H1 (cell line): ENCODE data around the gene NLRP12. TPM values are rescaled to one million over a fixed set of nuclear protein-coding genes. Genes with fewer than 3 reads are reported as not detected.

Experiments
- CTCF ChIA-PET: fragments of 300-600 bp; sonication (Branson Sonifier 250); formaldehyde crosslinking; loops from one replicate; lab custom pipeline; 2021; ENCODE audit not compliant: partially characterized antibody; lab: Charles Lee
- POLR2A ChIA-PET: fragments of 300-600 bp; sonication (Branson Sonifier 250); formaldehyde crosslinking; loops from one replicate; lab custom pipeline; 2021; ENCODE audit warnings: inconsistent platforms; ENCODE audit not compliant: partially characterized antibody; lab: Charles Lee
- DNase-seq, 2 experiments: peaks; one replicate each; pipeline versions ENCODE4 v3.0.0 to v3.0.0-alpha.2; 2010 to 2022; ENCODE audit warnings: low spot score in 2 of 2, low read depth in 1 of 2, mixed read lengths in 1 of 2
- FAIRE-seq: peaks from 2 replicates; lab custom pipeline; 2011; peaks lifted over from hg19 to GRCh38; lab: Jason Lieb, UNC
- H2AFZ ChIP-seq: 2 replicates; pipeline ENCODE4 v1.8.1; 2012; ENCODE audit warnings: low read length, inconsistent platforms
- H2AK5ac ChIP-seq: 2 replicates; pipeline ENCODE4 v1.6.1; 2013; ENCODE audit warnings: low read depth, low read length
- H2BK120ac ChIP-seq: replicated peaks from 2 replicates; pipeline ENCODE3; 2013; ENCODE audit warnings: low read depth, low read length, inconsistent platforms
- H2BK12ac ChIP-seq: 2 replicates; pipeline ENCODE4 v1.6.1; 2013; ENCODE audit warnings: low read depth, low read length
- H2BK15ac ChIP-seq: 2 replicates; pipeline ENCODE4 v1.6.1; 2013; ENCODE audit warnings: low read length
- H2BK20ac ChIP-seq: 2 replicates; pipeline ENCODE4 v1.6.1; 2013; ENCODE audit warnings: low read length
- H2BK5ac ChIP-seq: 2 replicates; pipeline ENCODE4 v1.6.1; 2013; ENCODE audit warnings: low read depth, low read length
- H3K14ac ChIP-seq: 2 replicates; pipeline ENCODE4 v1.6.1; 2013; ENCODE audit warnings: inconsistent platforms; ENCODE audit not compliant: insufficient read length
- H3K18ac ChIP-seq: 2 replicates; pipeline ENCODE4 v1.6.1; 2013; ENCODE audit warnings: low read length; ENCODE audit errors: extremely low read depth
- H3K23ac ChIP-seq: 2 replicates; pipeline ENCODE4 v1.6.1; 2013; ENCODE audit warnings: inconsistent platforms; ENCODE audit not compliant: insufficient read length
- H3K23me2 ChIP-seq: 2 replicates; pipeline ENCODE4 v1.6.1; 2013; ENCODE audit warnings: low read depth, low read length
- H3K27ac ChIP-seq: 2 replicates; pipeline ENCODE4 v1.6.1; 2011; ENCODE audit warnings: low read depth, low read length, inconsistent platforms
- H3K27me3 ChIP-seq, 4 experiments: replicated peaks in 1 of 4; 1 replicate in 1 of 4; 2 replicates in 3 of 4; pipeline versions ENCODE4 v1.6.1 to v1.8.1; 2011 to 2013; ENCODE audit warnings: low read length in 3 of 4, mild to moderate bottlenecking in 3 of 4, inconsistent platforms in 2 of 4, mixed read lengths in 2 of 4, moderate library complexity in 1 of 4; ENCODE audit not compliant: control insufficient read depth in 3 of 4, insufficient read depth in 3 of 4; ENCODE audit errors: extremely low read depth in 1 of 4
- H3K36me3 ChIP-seq, 4 experiments: 2 replicates each; pipeline versions ENCODE4 v1.6.1 to v1.8.1; 2011 to 2013; ENCODE audit warnings: mild to moderate bottlenecking in 4 of 4, low read length in 3 of 4, moderate library complexity in 2 of 4, control low read depth in 1 of 4, inconsistent platforms in 1 of 4; ENCODE audit not compliant: insufficient read depth in 4 of 4, control insufficient read depth in 2 of 4
- H3K4ac ChIP-seq: replicated peaks from 2 replicates; pipeline ENCODE3; 2013; ENCODE audit warnings: low read length, low read depth, mixed read lengths, inconsistent platforms; ENCODE audit not compliant: insufficient read length
- H3K4me1 ChIP-seq, 4 experiments: replicated peaks in 1 of 4; 1 replicate in 1 of 4; 2 replicates in 3 of 4; pipeline versions ENCODE4 v1.6.1 to v1.8.1; 2011 to 2013; ENCODE audit warnings: low read length in 3 of 4, inconsistent platforms in 2 of 4, mixed read lengths in 1 of 4; ENCODE audit not compliant: insufficient read depth in 4 of 4, control insufficient read depth in 3 of 4
- H3K4me2 ChIP-seq, 2 experiments: 2 replicates each; pipeline versions ENCODE4 v1.6.1 to v1.8.1; 2011 to 2013; ENCODE audit warnings: low read depth in 2 of 2, low read length in 2 of 2, control low read depth in 1 of 2, inconsistent platforms in 1 of 2, mild to moderate bottlenecking in 1 of 2; ENCODE audit not compliant: insufficient read depth in 1 of 2
- H3K4me3 ChIP-seq, 4 experiments: fragments of 200-600, 300-600 bp in 1 of 4; sonication (generic), shearing (Covaris generic), sonication (Bioruptor Twin) in 1 of 4; 2 replicates each; pipeline versions ENCODE4 v1.5.1 to v1.8.1; 2011 to 2016; ENCODE audit warnings: low read length in 4 of 4, low read depth in 3 of 4, control low read depth in 2 of 4, inconsistent platforms in 2 of 4, mild to moderate bottlenecking in 2 of 4, mixed read lengths in 1 of 4, moderate library complexity in 1 of 4; ENCODE audit not compliant: insufficient read depth in 2 of 4; ENCODE audit errors: extremely low read depth in 1 of 4
- H3K56ac ChIP-seq: replicated peaks from 2 replicates; pipeline ENCODE3; 2013; ENCODE audit warnings: low read depth, mild to moderate bottlenecking, mixed read lengths, low read length, inconsistent platforms; ENCODE audit not compliant: insufficient read length
- H3K79me1 ChIP-seq: 2 replicates; pipeline ENCODE4 v1.6.1; 2013; ENCODE audit warnings: low read depth, low read length, control low read depth
- H3K79me2 ChIP-seq, 2 experiments: 2 replicates each; pipeline versions ENCODE4 v1.6.1 to v1.8.1; 2012 to 2013; ENCODE audit warnings: low read length in 2 of 2, mild to moderate bottlenecking in 2 of 2, inconsistent platforms in 1 of 2; ENCODE audit not compliant: insufficient read depth in 2 of 2, control insufficient read depth in 1 of 2
- H3K9ac ChIP-seq, 4 experiments: replicated peaks in 1 of 4; 1 replicate in 1 of 4; 2 replicates in 3 of 4; pipeline versions ENCODE4 v1.6.1 to v1.8.1; 2011 to 2013; ENCODE audit warnings: low read depth in 3 of 4, low read length in 3 of 4, control low read depth in 2 of 4, mild to moderate bottlenecking in 2 of 4, moderate library complexity in 2 of 4, inconsistent platforms in 1 of 4; ENCODE audit errors: extremely low read depth in 1 of 4
- H3K9me3 ChIP-seq, 2 experiments: 2 replicates each; pipeline versions ENCODE4 v1.6.1 to v1.8.1; 2012 to 2013; ENCODE audit warnings: mild to moderate bottlenecking in 2 of 2, moderate library complexity in 2 of 2, control low read depth in 1 of 2, inconsistent platforms in 1 of 2, low read depth in 1 of 2, low read length in 1 of 2, mixed read lengths in 1 of 2; ENCODE audit not compliant: insufficient read depth in 2 of 2
- H4K20me1 ChIP-seq, 2 experiments: replicated peaks in 1 of 2; 2 replicates each; pipeline versions ENCODE3 to v1.8.1; 2011 to 2013; ENCODE audit warnings: inconsistent platforms in 2 of 2, low read length in 2 of 2, mild to moderate bottlenecking in 1 of 2; ENCODE audit not compliant: insufficient read depth in 2 of 2, control insufficient read depth in 1 of 2
- H4K5ac ChIP-seq: 2 replicates; pipeline ENCODE4 v1.6.1; 2013; ENCODE audit warnings: low read length, low read depth, mixed read lengths, inconsistent platforms; ENCODE audit not compliant: insufficient read length
- H4K8ac ChIP-seq: 2 replicates; pipeline ENCODE4 v1.8.0; 2013; ENCODE audit warnings: mild to moderate bottlenecking, moderate library complexity, low read length, inconsistent platforms; ENCODE audit not compliant: insufficient read depth; ENCODE audit errors: extremely low read depth
- H4K91ac ChIP-seq: replicated peaks from 2 replicates; pipeline ENCODE3; 2013; ENCODE audit warnings: low read length, mixed read lengths, inconsistent platforms; ENCODE audit not compliant: insufficient read length
- ATF2 ChIP-seq: IDR thresholded peaks from 2 replicates; pipeline ENCODE4 v1.6.1; 2012; ENCODE audit warnings: low read length, inconsistent platforms
- BRCA1 ChIP-seq: IDR thresholded peaks from 2 replicates; pipeline ENCODE4 v1.6.1; 2012; ENCODE audit warnings: low read depth, low read length, improper control_type of control experiment
- CHD1 ChIP-seq: IDR thresholded peaks from 2 replicates; pipeline ENCODE4 v1.6.1; 2012; ENCODE audit warnings: low read depth, low read length, improper control_type of control experiment
- CREB1 ChIP-seq: IDR thresholded peaks from 2 replicates; pipeline ENCODE4 v1.6.1; 2012; ENCODE audit warnings: inconsistent platforms
- CTCF ChIP-seq, 3 experiments: IDR thresholded peaks; 1 replicate in 2 of 3; 2 replicates in 1 of 3; pipeline versions ENCODE4 v1.5.1 to v1.6.1; 2011; ENCODE audit warnings: low read length in 3 of 3, mild to moderate bottlenecking in 3 of 3, inconsistent platforms in 2 of 3, low read depth in 1 of 3, moderate library complexity in 1 of 3; ENCODE audit not compliant: insufficient read depth in 1 of 3; ENCODE audit errors: control extremely low read depth in 1 of 3
- EGR1 ChIP-seq: IDR thresholded peaks from 2 replicates; pipeline ENCODE4 v1.6.1; 2011; ENCODE audit warnings: low read depth, low read length, borderline replicate concordance
- RBBP5 ChIP-seq: IDR thresholded peaks from 2 replicates; pipeline ENCODE4 v1.7.1; 2012; ENCODE audit warnings: low read depth, mild to moderate bottlenecking, inconsistent platforms, low read length, moderate library complexity, borderline replicate concordance
- RFX5 ChIP-seq: IDR thresholded peaks from 2 replicates; pipeline ENCODE4 v1.6.1; 2011; ENCODE audit warnings: low read depth, low read length, improper control_type of control experiment, borderline replicate concordance
- SAP30 ChIP-seq: fragments of 300-600 bp; sonication (generic); IDR thresholded peaks from 2 replicates; pipeline ENCODE4 v1.7.1; 2012; ENCODE audit warnings: low read length, moderate library complexity, mild to moderate bottlenecking, inconsistent platforms; ENCODE audit not compliant: insufficient read depth, insufficient replicate concordance
- WGBS, 2 experiments: shearing (Covaris generic) in 1 of 2; methylation state at CpG; one replicate each; pipeline versions ENCODE4 v1.1.6 to v1.1.7; 2013 to 2015; ENCODE audit warnings: low lambda C conversion rate in 2 of 2, mixed read lengths in 2 of 2, inconsistent platforms in 1 of 2, low coverage in 1 of 2, missing lambda C conversion rate in 1 of 2; ENCODE audit not compliant: insufficient replicate concordance in 2 of 2, insufficient coverage in 1 of 2, insufficient read length in 1 of 2; ENCODE audit errors: extremely low coverage in 1 of 2, missing lambda C conversion rate in 1 of 2; 5-methylcytosine and 5-hydroxymethylcytosine counted together
- polyA plus RNA-seq, 7 experiments: library from polyadenylated mRNA; depleted of rRNA in 3 of 7; stranded (reverse) in 5 of 7; unstranded in 2 of 7; fragments of >200 nt in 5 of 7; fragments of 200-250 nt in 2 of 7; gene quantifications; 1 replicate in 5 of 7; 2 replicates in 1 of 7; 4 replicates in 1 of 7; pipeline versions ENCODE4 v1.2.1 to v1.2.3, GENCODE V29; 2011 to 2013; ENCODE audit warnings: missing spikeins in 2 of 7, mixed read lengths in 2 of 7
- total RNA-seq: library from RNA; stranded (reverse); fragmentation: NEBNext Ultra II Directional; extraction: Animal tissue kit (Norgen Biotek cat#: 25700); gene quantifications from 2 replicates; pipeline ENCODE4 v1.2.1, GENCODE V29; 2021

NLRP12 gene
- total and polyA plus RNA-seq, 2 of the 8 experiments (the other 6 are each of a cell fraction or from before 2014, with no cell fraction given): 1.0 to 1.8 TPM

GRCh38 chr19:53782698-53783097, 41.4 kb downstream of the NLRP12 start:
- Histone ChIP-seq H3K4me2 (no peak overlapping the region), H3K18ac (no peak overlapping the region), H2BK20ac (peak overlapping the region; percentile 90; the same call in 1 of the 2 replicates), H3K9ac (no peak overlapping the region), H2AK5ac (no peak overlapping the region), H2AFZ (no peak overlapping the region), H3K9me3 (peaks cover 10 to 19% of the 10 kb centered on the region in 2 experiments; a peak in 3 of 4 replicates), H4K91ac (no peak overlapping the region), H2BK12ac (peak overlapping the region; percentile 92; the same call in 1 of the 2 replicates), H3K36me3 (no peaks in the 10 kb centered on the region), H2BK120ac (no peak overlapping the region), H2BK15ac (no peak overlapping the region), H3K23ac (no peak overlapping the region), H3K27me3 (no peaks in the 10 kb centered on the region), H3K56ac (no peak overlapping the region), H3K79me1 (no peaks in the 10 kb centered on the region), H4K8ac (no peak overlapping the region), H3K27ac (peak overlapping the region; percentile 73), H4K20me1 (no peaks in the 10 kb centered on the region), H3K23me2 (no peaks in the 10 kb centered on the region), H3K14ac (no peak overlapping the region), H4K5ac (no peak overlapping the region), H3K79me2 (no peaks in the 10 kb centered on the region), H3K4me1 (peaks cover 0 to 12% (median 4%) of the 10 kb centered on the region in 4 experiments; a peak in 5 of 7 replicates), H3K4me3 (no peak overlapping the region; a peak in 1 of 8 replicates), H3K4ac (no peak overlapping the region), H2BK5ac (peak overlapping the region; percentile 98)
- 66% methylated on average over 4 of the region's 4 CpGs; no CpG with 5 or more reads in 1 of the 2 experiments for WGBS, 2 experiments
- FAIRE-seq (peak; percentile 98), DNase-seq (no peak)
- ChIA-PET POLR2A (interaction anchor here (0.6 to 2.4 kb wide), 14 partner anchors 9 to 249 kb away, joined by 3 to 12 read pairs (median 4); partner anchors contain the start of gene MYADM), CTCF (interaction anchor here (0.6 to 1.8 kb wide), 9 partner anchors 9 to 1293 kb away, joined by 3 to 6 read pairs (median 4); no protein-coding TSS in a partner anchor)
- TF ChIP-seq BRCA1 (no peak), SAP30 (no peak), RFX5 (no peak), CREB1 (no peak), RBBP5 (no peak), ATF2 (peak; percentile 84; the same call in 1 of the 2 replicates), EGR1 (no peak), CTCF (IDR thresholded peaks at IDR 0.05; ENCODE audit: control extremely low read depth in 1 of 3, insufficient read depth in 1 of 3, low read depth in 1 of 3, low read length in 3 of 3) (no peak), CHD1 (no peak)
